ENCODE results near the gene ITGAD.

DNA sequence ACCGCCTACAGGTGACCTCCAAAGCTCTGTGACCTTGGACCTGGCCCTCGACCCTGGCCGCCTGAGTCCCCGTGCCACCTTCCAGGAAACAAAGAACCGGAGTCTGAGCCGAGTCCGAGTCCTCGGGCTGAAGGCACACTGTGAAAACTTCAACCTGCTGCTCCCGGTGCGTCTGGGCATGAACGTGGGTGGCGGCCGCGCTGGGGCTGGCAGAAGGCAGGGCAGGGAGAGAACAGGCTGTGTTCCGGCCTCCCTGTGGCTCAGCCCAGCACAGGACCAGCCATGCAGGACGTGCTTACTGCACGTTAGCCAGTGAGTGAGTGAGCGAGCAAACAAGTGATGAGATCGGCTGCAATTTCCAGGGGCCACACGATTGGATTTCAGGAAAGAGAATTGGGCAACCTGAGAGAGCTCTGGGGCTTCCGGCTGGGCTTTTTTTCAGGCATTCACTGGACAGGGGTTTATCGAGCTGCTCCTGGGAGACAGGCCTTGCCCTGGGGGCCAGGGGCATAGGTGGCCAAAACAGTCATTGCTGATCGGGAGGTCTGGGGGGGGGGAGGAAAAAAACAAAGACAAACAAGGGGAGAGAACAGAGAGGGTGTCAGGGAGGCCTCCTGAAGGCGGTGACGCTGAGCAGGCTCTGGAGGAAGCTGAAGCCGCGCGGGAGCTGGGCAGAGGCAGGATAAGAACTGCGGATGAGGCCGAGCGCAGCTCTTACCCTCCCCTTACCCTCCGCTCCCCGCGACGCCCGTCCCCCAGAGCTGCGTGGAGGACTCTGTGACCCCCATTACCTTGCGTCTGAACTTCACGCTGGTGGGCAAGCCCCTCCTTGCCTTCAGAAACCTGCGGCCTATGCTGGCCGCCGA lies 21.3 kb upstream of the ITGAD start:
- no peak for TF ChIP-seq GTF2F1 (IDR thresholded peaks at IDR 0.05; ENCODE audit: borderline replicate concordance, low read depth, low read length)
- TF ChIP-seq RNF2 (IDR thresholded peaks at IDR 0.05; ENCODE audit: borderline replicate concordance, low read depth, low read length, missing control alignments, poor library complexity, severe bottlenecking), result no peak
- TF ChIP-seq, protein P1, sequence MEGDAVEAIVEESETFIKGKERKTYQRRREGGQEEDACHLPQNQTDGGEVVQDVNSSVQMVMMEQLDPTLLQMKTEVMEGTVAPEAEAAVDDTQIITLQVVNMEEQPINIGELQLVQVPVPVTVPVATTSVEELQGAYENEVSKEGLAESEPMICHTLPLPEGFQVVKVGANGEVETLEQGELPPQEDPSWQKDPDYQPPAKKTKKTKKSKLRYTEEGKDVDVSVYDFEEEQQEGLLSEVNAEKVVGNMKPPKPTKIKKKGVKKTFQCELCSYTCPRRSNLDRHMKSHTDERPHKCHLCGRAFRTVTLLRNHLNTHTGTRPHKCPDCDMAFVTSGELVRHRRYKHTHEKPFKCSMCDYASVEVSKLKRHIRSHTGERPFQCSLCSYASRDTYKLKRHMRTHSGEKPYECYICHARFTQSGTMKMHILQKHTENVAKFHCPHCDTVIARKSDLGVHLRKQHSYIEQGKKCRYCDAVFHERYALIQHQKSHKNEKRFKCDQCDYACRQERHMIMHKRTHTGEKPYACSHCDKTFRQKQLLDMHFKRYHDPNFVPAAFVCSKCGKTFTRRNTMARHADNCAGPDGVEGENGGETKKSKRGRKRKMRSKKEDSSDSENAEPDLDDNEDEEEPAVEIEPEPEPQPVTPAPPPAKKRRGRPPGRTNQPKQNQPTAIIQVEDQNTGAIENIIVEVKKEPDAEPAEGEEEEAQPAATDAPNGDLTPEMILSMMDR (IDR thresholded peaks at IDR 0.05; ENCODE audit: control extremely low read depth in 1 of 3, insufficient read depth in 1 of 3, low read depth in 1 of 3, low read length in 3 of 3), result no peak
- no peak for TF ChIP-seq POLR2AphosphoS5 (IDR thresholded peaks at IDR 0.05; ENCODE audit: low read depth, low read length)
- no peak for TF ChIP-seq NRF1 (IDR thresholded peaks at IDR 0.05; ENCODE audit: low read depth, low read length)

Data from H1 (cell line).